GM18873 (cell line): ENCODE measurements around the gene FES.
"Not testable (repeated sequence)": the region's sequence is repeated elsewhere in the genome, so short reads cannot be mapped to it uniquely, and the experiment has no call there.

Source experiments
- ATAC-seq: cut with Tn5 transposase; IDR thresholded peaks from one replicate; pipeline ENCODE4 v1.9.1; 2021; ENCODE audit warnings: mild to moderate bottlenecking, moderate library complexity, moderate number of reproducible peaks; ENCODE audit not compliant: unreplicated experiment, low FRiP score

Gene FES

GRCh38 chr15:90889736-90890456, 5.6 kb downstream of the FES start:
- no peak for ATAC-seq

- ATAC-seq, result no peak
These were observed 6.5 kb downstream of the FES start for GRCh38 chr15:90890839-90891238.

GRCh38 chr15:90891346-90891949, 7.1 kb downstream of the FES start:
- ATAC-seq, result no peak

GRCh38 chr15:90892023-90892422, 7.7 kb downstream of the FES start:
- ATAC-seq, result no peak

GRCh38 chr15:90892498-90893174, 8.3 kb downstream of the FES start:
- ATAC-seq, result no peak

- no peak for ATAC-seq
These were observed 9.1 kb downstream of the FES start for GRCh38 chr15:90893175-90894090.

GRCh38 chr15:90895571-90896117, 11.3 kb downstream of the FES start:
- no peak for ATAC-seq

- not testable (repeated sequence) for ATAC-seq
These were observed 12.9 kb downstream of the FES start for GRCh38 chr15:90897131-90897655.

- no peak for ATAC-seq
These were observed 17.1 kb downstream of the FES start for GRCh38 chr15:90901175-90902039.

GRCh38 chr15:90902040-90902839, 17.9 kb downstream of the FES start:
- peak; percentile 66 for ATAC-seq

GRCh38 chr15:90902840-90903732, 18.8 kb downstream of the FES start, which contains the start of gene MAN2A2:
TSS of gene MAN2A2 (plus strand) at chr15:90903302. CDS start at chr15:90904208, 906 bp downstream.
- ATAC-seq, result peak; percentile 36

- no peak for ATAC-seq
These were observed 19.6 kb downstream of the FES start for GRCh38 chr15:90903733-90904536.

GRCh38 chr15:90904746-90905145, 20.4 kb downstream of the FES start:
- no peak for ATAC-seq

GRCh38 chr15:90905306-90906180, 21.2 kb downstream of the FES start:
- ATAC-seq, result no peak

- ATAC-seq, result no peak
These were observed 22.0 kb downstream of the FES start for GRCh38 chr15:90906181-90906849.
